WTC11 (cell line): Measurements from ENCODE around the gene ARMH4. TPM values are rescaled to one million over a fixed set of nuclear protein-coding genes. Genes with fewer than 3 reads are reported as not detected.

Source experiments
- ATAC-seq: fragments of 200-7000 bp; cut with Tn5 transposase; 2 replicates; pipeline ENCODE4 v1.10.0; 2021; ENCODE audit warnings: mild to moderate bottlenecking, moderate library complexity
- CTCF ChIA-PET: fragments of 300-600 bp; sonication (Branson Sonifier 250); formaldehyde crosslinking; loops from one replicate; lab custom pipeline; 2021; ENCODE audit warnings: antibody characterized with exemption; lab: Charles Lee
- POLR2A ChIA-PET: fragments of 350-600 bp; sonication (Branson Sonifier 250); formaldehyde crosslinking; loops from one replicate; lab custom pipeline; 2021; ENCODE audit warnings: antibody characterized with exemption; lab: Charles Lee
- DNase-seq: peaks from one replicate; pipeline ENCODE4 v3.0.0; 2021; ENCODE audit warnings: low spot score
- H3K27ac Mint-ChIP-seq: 2 replicates; pipeline ENCODE4 v1.8.0; 2021; ENCODE audit warnings: mixed read lengths
- H3K27me3 Mint-ChIP-seq: 2 replicates; pipeline ENCODE4 v1.8.0; 2021; ENCODE audit warnings: low read depth, mild to moderate bottlenecking, moderate library complexity, mixed read lengths
- H3K36me3 Mint-ChIP-seq: 2 replicates; pipeline ENCODE4 v1.8.0; 2021; ENCODE audit warnings: mixed read lengths
- H3K4me1 Mint-ChIP-seq: 2 replicates; pipeline ENCODE4 v1.8.0; 2022; ENCODE audit warnings: mixed read lengths
- H3K4me3 Mint-ChIP-seq: 2 replicates; pipeline ENCODE4 v1.8.0; 2021; ENCODE audit warnings: mild to moderate bottlenecking, moderate library complexity, mixed read lengths
- H3K9me3 Mint-ChIP-seq: 2 replicates; pipeline ENCODE4 v1.8.0; 2021; ENCODE audit warnings: mixed read lengths
- CREM ChIP-seq: sonication (generic); formaldehyde crosslinking; IDR thresholded peaks from 2 replicates; pipeline ENCODE4 v1.8.1; 2022; ENCODE audit warnings: mild to moderate bottlenecking, missing genetic modification reagents, moderate library complexity
- ESRRA ChIP-seq: sonication (generic); formaldehyde crosslinking; IDR thresholded peaks from 2 replicates; pipeline ENCODE4 v1.8.1; 2022; ENCODE audit warnings: mild to moderate bottlenecking, missing genetic modification reagents, borderline replicate concordance
- FOXJ3 ChIP-seq: sonication (generic); formaldehyde crosslinking; IDR thresholded peaks from 2 replicates; pipeline ENCODE4 v1.9.0; 2021; ENCODE audit warnings: missing genetic modification reagents, mild to moderate bottlenecking, borderline replicate concordance
- GRHL2 ChIP-seq: fragments of 250-450 bp; sonication (Bioruptor Pico); IDR thresholded peaks from 2 replicates; pipeline ENCODE4 v1.8.0; 2022; ENCODE audit warnings: mild to moderate bottlenecking, moderate library complexity; ENCODE audit not compliant: insufficient replicate concordance, severe bottlenecking
- NFATC4 ChIP-seq: fragments of 250-450 bp; sonication (Bioruptor Pico); IDR thresholded peaks from 2 replicates; pipeline ENCODE4 v1.9.0; 2021; ENCODE audit warnings: mild to moderate bottlenecking
- NR2C2 ChIP-seq: sonication (generic); formaldehyde crosslinking; IDR thresholded peaks from 2 replicates; pipeline ENCODE4 v1.8.0; 2022; ENCODE audit warnings: mild to moderate bottlenecking, missing genetic modification reagents
- RELA ChIP-seq: sonication (generic); formaldehyde crosslinking; IDR thresholded peaks from 2 replicates; pipeline ENCODE4 v1.8.1; 2022; ENCODE audit warnings: missing genetic modification reagents, mild to moderate bottlenecking, borderline replicate concordance
- ZNF396 ChIP-seq: fragments of 250-450 bp; sonication (Bioruptor Pico); IDR thresholded peaks from 2 replicates; pipeline ENCODE4 v1.8.0; 2021; ENCODE audit warnings: mild to moderate bottlenecking, moderate library complexity, borderline replicate concordance
- ZNF423 ChIP-seq: fragments of 250-450 bp; sonication (Bioruptor Pico); IDR thresholded peaks from 2 replicates; pipeline ENCODE4 v2.1.2; 2022; ENCODE audit warnings: mild to moderate bottlenecking, moderate library complexity
- total RNA-seq: library from RNA; stranded (reverse); gene quantifications from 3 replicates; pipeline ENCODE4 v1.2.3, GENCODE V29; 2021
- TF ChIP-seq, protein P1 (sequence below): sonication (generic); formaldehyde crosslinking; IDR thresholded peaks from 2 replicates; pipeline ENCODE4 v1.8.1; 2022; ENCODE audit warnings: mild to moderate bottlenecking, missing genetic modification reagents, moderate library complexity, borderline replicate concordance
- TF ChIP-seq, protein P2 (sequence below): sonication (generic); formaldehyde crosslinking; IDR thresholded peaks from 2 replicates; pipeline ENCODE4 v1.8.1; 2023; ENCODE audit warnings: mild to moderate bottlenecking, missing genetic modification reagents, moderate library complexity
- TF ChIP-seq, protein P3 (sequence below): sonication (generic); formaldehyde crosslinking; IDR thresholded peaks from 2 replicates; pipeline ENCODE4 v1.8.1; 2023; ENCODE audit warnings: mild to moderate bottlenecking, missing genetic modification reagents, moderate library complexity
- TF ChIP-seq, protein P4 (sequence below): sonication (generic); formaldehyde crosslinking; IDR thresholded peaks from 2 replicates; pipeline ENCODE4 v1.8.1; 2023; ENCODE audit warnings: mild to moderate bottlenecking, missing genetic modification reagents, borderline replicate concordance
- TF ChIP-seq, protein P5 (sequence below): fragments of 250-450 bp; sonication (Bioruptor Pico); IDR thresholded peaks from 2 replicates; pipeline ENCODE4 v1.9.0; 2021; ENCODE audit warnings: mild to moderate bottlenecking
- TF ChIP-seq, protein P6 (sequence below): fragments of 250-450 bp; sonication (Bioruptor Pico); IDR thresholded peaks from 2 replicates; pipeline ENCODE4 v2.1.2; 2022; ENCODE audit warnings: mild to moderate bottlenecking, moderate library complexity
- TF ChIP-seq, protein P7 (sequence below): sonication (generic); formaldehyde crosslinking; IDR thresholded peaks from 2 replicates; pipeline ENCODE4 v1.8.0; 2022; ENCODE audit warnings: mild to moderate bottlenecking, missing genetic modification reagents
- TF ChIP-seq, protein P8 (sequence below): sonication (generic); formaldehyde crosslinking; IDR thresholded peaks from 2 replicates; pipeline ENCODE4 v1.8.1; 2022; ENCODE audit warnings: low read depth, mild to moderate bottlenecking, moderate library complexity, missing genetic modification reagents, borderline replicate concordance
- TF ChIP-seq, protein P9 (sequence below): sonication (generic); formaldehyde crosslinking; IDR thresholded peaks from 2 replicates; pipeline ENCODE4 v1.8.0; 2022; ENCODE audit warnings: mild to moderate bottlenecking, missing genetic modification reagents
- TF ChIP-seq, protein P10 (sequence below): fragments of 250-450 bp; sonication (Bioruptor Pico); IDR thresholded peaks from 2 replicates; pipeline ENCODE4 v1.9.0; 2021; ENCODE audit warnings: mild to moderate bottlenecking

The ARMH4 gene
- total RNA-seq, 1 experiment from 2014 or later: 12.2 TPM

DNA sequence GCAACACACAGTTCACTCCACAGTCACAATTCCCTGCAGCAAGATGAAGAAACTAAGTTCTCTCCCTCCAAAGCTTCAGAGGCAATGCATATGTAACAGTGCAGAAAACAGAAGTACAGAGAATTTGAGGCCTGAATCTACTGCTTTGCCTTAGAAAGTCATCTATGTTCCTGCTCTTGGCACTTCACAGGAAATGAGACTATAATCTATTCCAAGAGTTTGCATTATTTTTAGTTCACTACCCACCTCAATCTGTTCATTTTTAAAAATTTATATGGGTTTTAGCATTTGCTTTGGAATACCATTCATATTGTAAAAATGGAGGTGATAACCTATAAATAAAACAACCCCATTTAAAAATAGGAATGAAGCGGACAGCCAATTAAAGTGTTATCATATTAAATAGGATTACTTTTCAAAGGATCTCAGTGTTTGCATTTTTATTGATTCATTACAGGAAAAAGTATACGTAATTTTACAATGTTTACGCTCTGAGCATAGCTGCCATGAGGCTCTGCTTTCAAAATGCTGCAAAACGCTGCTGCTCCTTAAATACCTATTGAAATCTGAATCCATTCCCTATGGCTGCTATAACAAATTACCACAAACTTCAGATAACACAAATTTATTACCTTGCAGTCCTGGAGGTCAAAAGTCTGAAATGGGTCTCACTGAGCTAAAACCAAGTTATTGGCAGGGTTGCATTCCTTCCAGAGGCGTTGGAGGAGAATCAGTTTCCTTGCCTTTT is 60.0 kb downstream of the ARMH4 start (continued):
- TF ChIP-seq ZNF396 (CRISPR knock-in tag) (no peak), FOXJ3 (CRISPR knock-in tag) (no peak), CREM (CRISPR knock-in tag) (no peak), NFATC4 (no peak)
- TF ChIP-seq, protein P1, sequence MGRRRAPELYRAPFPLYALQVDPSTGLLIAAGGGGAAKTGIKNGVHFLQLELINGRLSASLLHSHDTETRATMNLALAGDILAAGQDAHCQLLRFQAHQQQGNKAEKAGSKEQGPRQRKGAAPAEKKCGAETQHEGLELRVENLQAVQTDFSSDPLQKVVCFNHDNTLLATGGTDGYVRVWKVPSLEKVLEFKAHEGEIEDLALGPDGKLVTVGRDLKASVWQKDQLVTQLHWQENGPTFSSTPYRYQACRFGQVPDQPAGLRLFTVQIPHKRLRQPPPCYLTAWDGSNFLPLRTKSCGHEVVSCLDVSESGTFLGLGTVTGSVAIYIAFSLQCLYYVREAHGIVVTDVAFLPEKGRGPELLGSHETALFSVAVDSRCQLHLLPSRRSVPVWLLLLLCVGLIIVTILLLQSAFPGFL (CRISPR knock-in tag): no peak

DNA sequence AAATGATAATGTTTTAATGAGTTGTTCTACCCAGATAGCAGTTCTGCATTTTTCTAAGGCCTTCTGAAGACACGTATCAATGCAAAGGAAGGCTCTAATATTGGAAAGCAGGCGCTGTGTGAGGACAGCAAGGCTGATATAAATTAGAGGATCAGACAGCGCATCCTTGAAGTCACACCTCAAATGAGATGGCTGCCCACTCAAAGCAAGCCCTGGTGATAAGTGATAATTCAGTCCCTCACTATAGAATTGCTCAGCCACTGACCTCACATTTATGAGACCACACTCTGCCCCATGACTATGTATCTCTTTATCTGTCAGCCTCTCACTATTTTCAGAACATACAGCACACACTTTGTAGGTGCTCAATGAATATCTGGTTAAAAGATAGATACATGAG is 62.4 kb downstream of the ARMH4 start:
- Mint-ChIP-seq H3K27me3 (no peaks in the 10 kb centered on the region), H3K36me3 (no peaks in the 10 kb centered on the region), H3K4me1 (no peaks in the 10 kb centered on the region), H3K9me3 (peaks cover 6% of the 10 kb centered on the region), H3K4me3 (no peak overlapping the region), H3K27ac (no peak overlapping the region)
- DNase-seq (no peak), ATAC-seq (no peak)
- ChIA-PET POLR2A (no interaction called here), CTCF (no interaction called here)
- TF ChIP-seq, protein P2, sequence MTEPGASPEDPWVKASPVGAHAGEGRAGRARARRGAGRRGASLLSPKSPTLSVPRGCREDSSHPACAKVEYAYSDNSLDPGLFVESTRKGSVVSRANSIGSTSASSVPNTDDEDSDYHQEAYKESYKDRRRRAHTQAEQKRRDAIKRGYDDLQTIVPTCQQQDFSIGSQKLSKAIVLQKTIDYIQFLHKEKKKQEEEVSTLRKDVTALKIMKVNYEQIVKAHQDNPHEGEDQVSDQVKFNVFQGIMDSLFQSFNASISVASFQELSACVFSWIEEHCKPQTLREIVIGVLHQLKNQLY (CRISPR knock-in tag): no peak
- TF ChIP-seq, protein P3, sequence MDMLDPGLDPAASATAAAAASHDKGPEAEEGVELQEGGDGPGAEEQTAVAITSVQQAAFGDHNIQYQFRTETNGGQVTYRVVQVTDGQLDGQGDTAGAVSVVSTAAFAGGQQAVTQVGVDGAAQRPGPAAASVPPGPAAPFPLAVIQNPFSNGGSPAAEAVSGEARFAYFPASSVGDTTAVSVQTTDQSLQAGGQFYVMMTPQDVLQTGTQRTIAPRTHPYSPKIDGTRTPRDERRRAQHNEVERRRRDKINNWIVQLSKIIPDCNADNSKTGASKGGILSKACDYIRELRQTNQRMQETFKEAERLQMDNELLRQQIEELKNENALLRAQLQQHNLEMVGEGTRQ: no peak
- TF ChIP-seq GRHL2 (CRISPR knock-in tag) (no peak), RELA (CRISPR knock-in tag) (no peak), ESRRA (no peak), ZNF423 (no peak), CREM (CRISPR knock-in tag) (no peak), NR2C2 (CRISPR knock-in tag) (no peak)
- TF ChIP-seq, protein P4, sequence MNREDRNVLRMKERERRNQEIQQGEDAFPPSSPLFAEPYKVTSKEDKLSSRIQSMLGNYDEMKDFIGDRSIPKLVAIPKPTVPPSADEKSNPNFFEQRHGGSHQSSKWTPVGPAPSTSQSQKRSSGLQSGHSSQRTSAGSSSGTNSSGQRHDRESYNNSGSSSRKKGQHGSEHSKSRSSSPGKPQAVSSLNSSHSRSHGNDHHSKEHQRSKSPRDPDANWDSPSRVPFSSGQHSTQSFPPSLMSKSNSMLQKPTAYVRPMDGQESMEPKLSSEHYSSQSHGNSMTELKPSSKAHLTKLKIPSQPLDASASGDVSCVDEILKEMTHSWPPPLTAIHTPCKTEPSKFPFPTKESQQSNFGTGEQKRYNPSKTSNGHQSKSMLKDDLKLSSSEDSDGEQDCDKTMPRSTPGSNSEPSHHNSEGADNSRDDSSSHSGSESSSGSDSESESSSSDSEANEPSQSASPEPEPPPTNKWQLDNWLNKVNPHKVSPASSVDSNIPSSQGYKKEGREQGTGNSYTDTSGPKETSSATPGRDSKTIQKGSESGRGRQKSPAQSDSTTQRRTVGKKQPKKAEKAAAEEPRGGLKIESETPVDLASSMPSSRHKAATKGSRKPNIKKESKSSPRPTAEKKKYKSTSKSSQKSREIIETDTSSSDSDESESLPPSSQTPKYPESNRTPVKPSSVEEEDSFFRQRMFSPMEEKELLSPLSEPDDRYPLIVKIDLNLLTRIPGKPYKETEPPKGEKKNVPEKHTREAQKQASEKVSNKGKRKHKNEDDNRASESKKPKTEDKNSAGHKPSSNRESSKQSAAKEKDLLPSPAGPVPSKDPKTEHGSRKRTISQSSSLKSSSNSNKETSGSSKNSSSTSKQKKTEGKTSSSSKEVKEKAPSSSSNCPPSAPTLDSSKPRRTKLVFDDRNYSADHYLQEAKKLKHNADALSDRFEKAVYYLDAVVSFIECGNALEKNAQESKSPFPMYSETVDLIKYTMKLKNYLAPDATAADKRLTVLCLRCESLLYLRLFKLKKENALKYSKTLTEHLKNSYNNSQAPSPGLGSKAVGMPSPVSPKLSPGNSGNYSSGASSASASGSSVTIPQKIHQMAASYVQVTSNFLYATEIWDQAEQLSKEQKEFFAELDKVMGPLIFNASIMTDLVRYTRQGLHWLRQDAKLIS (CRISPR knock-in tag): no peak
- TF ChIP-seq, protein P5, sequence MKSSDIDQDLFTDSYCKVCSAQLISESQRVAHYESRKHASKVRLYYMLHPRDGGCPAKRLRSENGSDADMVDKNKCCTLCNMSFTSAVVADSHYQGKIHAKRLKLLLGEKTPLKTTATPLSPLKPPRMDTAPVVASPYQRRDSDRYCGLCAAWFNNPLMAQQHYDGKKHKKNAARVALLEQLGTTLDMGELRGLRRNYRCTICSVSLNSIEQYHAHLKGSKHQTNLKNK (CRISPR knock-in tag): no peak
- TF ChIP-seq, protein P6, sequence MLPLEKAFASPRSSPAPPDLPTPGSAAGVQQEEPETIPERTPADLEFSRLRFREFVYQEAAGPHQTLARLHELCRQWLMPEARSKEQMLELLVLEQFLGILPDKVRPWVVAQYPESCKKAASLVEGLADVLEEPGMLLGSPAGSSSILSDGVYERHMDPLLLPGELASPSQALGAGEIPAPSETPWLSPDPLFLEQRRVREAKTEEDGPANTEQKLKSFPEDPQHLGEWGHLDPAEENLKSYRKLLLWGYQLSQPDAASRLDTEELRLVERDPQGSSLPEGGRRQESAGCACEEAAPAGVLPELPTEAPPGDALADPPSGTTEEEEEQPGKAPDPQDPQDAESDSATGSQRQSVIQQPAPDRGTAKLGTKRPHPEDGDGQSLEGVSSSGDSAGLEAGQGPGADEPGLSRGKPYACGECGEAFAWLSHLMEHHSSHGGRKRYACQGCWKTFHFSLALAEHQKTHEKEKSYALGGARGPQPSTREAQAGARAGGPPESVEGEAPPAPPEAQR (CRISPR knock-in tag): no peak
- TF ChIP-seq, protein P7, sequence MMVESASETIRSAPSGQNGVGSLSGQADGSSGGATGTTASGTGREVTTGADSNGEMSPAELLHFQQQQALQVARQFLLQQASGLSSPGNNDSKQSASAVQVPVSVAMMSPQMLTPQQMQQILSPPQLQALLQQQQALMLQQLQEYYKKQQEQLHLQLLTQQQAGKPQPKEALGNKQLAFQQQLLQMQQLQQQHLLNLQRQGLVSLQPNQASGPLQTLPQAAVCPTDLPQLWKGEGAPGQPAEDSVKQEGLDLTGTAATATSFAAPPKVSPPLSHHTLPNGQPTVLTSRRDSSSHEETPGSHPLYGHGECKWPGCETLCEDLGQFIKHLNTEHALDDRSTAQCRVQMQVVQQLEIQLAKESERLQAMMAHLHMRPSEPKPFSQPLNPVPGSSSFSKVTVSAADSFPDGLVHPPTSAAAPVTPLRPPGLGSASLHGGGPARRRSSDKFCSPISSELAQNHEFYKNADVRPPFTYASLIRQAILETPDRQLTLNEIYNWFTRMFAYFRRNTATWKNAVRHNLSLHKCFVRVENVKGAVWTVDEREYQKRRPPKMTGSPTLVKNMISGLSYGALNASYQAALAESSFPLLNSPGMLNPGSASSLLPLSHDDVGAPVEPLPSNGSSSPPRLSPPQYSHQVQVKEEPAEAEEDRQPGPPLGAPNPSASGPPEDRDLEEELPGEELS (CRISPR knock-in tag): no peak
- TF ChIP-seq, protein P8, sequence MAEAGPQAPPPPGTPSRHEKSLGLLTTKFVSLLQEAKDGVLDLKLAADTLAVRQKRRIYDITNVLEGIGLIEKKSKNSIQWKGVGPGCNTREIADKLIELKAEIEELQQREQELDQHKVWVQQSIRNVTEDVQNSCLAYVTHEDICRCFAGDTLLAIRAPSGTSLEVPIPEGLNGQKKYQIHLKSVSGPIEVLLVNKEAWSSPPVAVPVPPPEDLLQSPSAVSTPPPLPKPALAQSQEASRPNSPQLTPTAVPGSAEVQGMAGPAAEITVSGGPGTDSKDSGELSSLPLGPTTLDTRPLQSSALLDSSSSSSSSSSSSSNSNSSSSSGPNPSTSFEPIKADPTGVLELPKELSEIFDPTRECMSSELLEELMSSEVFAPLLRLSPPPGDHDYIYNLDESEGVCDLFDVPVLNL: no peak
- TF ChIP-seq, protein P9, sequence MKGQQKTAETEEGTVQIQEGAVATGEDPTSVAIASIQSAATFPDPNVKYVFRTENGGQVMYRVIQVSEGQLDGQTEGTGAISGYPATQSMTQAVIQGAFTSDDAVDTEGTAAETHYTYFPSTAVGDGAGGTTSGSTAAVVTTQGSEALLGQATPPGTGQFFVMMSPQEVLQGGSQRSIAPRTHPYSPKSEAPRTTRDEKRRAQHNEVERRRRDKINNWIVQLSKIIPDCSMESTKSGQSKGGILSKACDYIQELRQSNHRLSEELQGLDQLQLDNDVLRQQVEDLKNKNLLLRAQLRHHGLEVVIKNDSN: no peak
- TF ChIP-seq, protein P10, sequence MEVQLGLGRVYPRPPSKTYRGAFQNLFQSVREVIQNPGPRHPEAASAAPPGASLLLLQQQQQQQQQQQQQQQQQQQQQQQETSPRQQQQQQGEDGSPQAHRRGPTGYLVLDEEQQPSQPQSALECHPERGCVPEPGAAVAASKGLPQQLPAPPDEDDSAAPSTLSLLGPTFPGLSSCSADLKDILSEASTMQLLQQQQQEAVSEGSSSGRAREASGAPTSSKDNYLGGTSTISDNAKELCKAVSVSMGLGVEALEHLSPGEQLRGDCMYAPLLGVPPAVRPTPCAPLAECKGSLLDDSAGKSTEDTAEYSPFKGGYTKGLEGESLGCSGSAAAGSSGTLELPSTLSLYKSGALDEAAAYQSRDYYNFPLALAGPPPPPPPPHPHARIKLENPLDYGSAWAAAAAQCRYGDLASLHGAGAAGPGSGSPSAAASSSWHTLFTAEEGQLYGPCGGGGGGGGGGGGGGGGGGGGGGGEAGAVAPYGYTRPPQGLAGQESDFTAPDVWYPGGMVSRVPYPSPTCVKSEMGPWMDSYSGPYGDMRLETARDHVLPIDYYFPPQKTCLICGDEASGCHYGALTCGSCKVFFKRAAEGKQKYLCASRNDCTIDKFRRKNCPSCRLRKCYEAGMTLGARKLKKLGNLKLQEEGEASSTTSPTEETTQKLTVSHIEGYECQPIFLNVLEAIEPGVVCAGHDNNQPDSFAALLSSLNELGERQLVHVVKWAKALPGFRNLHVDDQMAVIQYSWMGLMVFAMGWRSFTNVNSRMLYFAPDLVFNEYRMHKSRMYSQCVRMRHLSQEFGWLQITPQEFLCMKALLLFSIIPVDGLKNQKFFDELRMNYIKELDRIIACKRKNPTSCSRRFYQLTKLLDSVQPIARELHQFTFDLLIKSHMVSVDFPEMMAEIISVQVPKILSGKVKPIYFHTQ (CRISPR knock-in tag): no peak
